Stomach (tissue), 9 donors: ENCODE measurements around the gene ZSCAN25. TPM values are rescaled to one million over a fixed set of nuclear protein-coding genes. Genes with fewer than 3 reads are reported as not detected.

Experiments used
- DNase-seq, 2 donors: peaks; one replicate each; pipeline versions ENCODE4 v3.0.0 to v3.0.0-alpha.2; 2013 to 2019
- H3K27ac ChIP-seq, 5 donors: fragments of 200-600 bp in 4 of 5; sonication (generic) in 4 of 5; one replicate each; pipeline ENCODE4 v1.5.1; 2013 to 2019; ENCODE audit warnings: mild to moderate bottlenecking in 1 of 5, moderate library complexity in 1 of 5
- H3K27me3 ChIP-seq, 3 donors: fragments of 200-600 bp; sonication (generic); one replicate each; pipeline ENCODE4 v1.5.1; 2017 to 2019; ENCODE audit warnings: mixed run types in 1 of 3
- H3K36me3 ChIP-seq, 4 donors: fragments of 200-600 bp; sonication (generic); 1 replicate in 3 of 4; 2 replicates in 1 of 4; pipeline ENCODE4 v1.5.1; 2016 to 2019
- H3K4me1 ChIP-seq, 4 donors: fragments of 200-600 bp; sonication (generic); one replicate each; pipeline ENCODE4 v1.5.1; 2016 to 2019
- H3K4me3 ChIP-seq, 4 donors: fragments of 200-600 bp; sonication (generic) in 3 of 4; one replicate each; pipeline ENCODE4 v1.5.1; 2016 to 2019; ENCODE audit warnings: mild to moderate bottlenecking in 1 of 4
- H3K9me3 ChIP-seq, 4 donors: fragments of 200-600 bp; sonication (generic); one replicate each; pipeline ENCODE4 v1.5.1; 2016 to 2019
- CTCF ChIP-seq, 7 experiments: fragments of 450-650 bp in 4 of 7; fragments of 200-600 bp in 3 of 7; sonication (generic) in 3 of 7; IDR thresholded peaks; one replicate each; pipeline ENCODE4 v1.5.1; 2016 to 2019; ENCODE audit warnings: antibody characterized with exemption in 7 of 7, control low read depth in 2 of 7, mild to moderate bottlenecking in 1 of 7
- EP300 ChIP-seq: sonication (generic); formaldehyde crosslinking; IDR thresholded peaks from one replicate; pipeline ENCODE4 v1.6.1; 2017; ENCODE audit warnings: antibody characterized with exemption
- POLR2A ChIP-seq, 4 donors: fragments of 450-650 bp; IDR thresholded peaks; one replicate each; pipeline ENCODE4 v1.6.1; 2016; ENCODE audit warnings: antibody characterized with exemption in 4 of 4, control low read depth in 2 of 4, mild to moderate bottlenecking in 1 of 4, moderate library complexity in 1 of 4
- POLR2AphosphoS5 ChIP-seq, 3 donors: sonication (generic); formaldehyde crosslinking; IDR thresholded peaks; one replicate each; pipeline ENCODE4 v1.6.1; 2016; ENCODE audit warnings: antibody characterized with exemption in 3 of 3
- WGBS, 5 donors: extraction: QIAGEN DNeasy Blood & Tissue Kit in 3 of 5; methylation state at CpG; one replicate each; pipeline versions ENCODE4 v1.1.5 to v1.1.7; 2013 to 2018; 5-methylcytosine and 5-hydroxymethylcytosine counted together
- intact Hi-C: fragments of 100-400 bp; cut with DNase I; formaldehyde crosslinking; loops from one replicate; pipeline ENCODE4 v1.15.1; 2023; ENCODE audit warnings: low total_unique reads
- polyA plus RNA-seq, 3 donors: library from polyadenylated mRNA; stranded (reverse); fragments of 200-250 nt; gene quantifications; one replicate each; pipeline ENCODE4 v1.2.3, GENCODE V29; 2013
- total RNA-seq, 5 donors: library from RNA; depleted of rRNA; stranded (reverse); fragments of >200 nt; gene quantifications; one replicate each; pipeline versions ENCODE4 v1.1.0 to v1.2.3, GENCODE V29; 2014 to 2016
- donor health status: healthy with polysubstance abuse.
- donor health status: Bipolar disorder and iron deficiency.
- donor health status: healthy.

ZSCAN25 gene
- total and polyA plus RNA-seq, 8 donors = 3.5 to 16.2 (median 11.0) TPM

DNA sequence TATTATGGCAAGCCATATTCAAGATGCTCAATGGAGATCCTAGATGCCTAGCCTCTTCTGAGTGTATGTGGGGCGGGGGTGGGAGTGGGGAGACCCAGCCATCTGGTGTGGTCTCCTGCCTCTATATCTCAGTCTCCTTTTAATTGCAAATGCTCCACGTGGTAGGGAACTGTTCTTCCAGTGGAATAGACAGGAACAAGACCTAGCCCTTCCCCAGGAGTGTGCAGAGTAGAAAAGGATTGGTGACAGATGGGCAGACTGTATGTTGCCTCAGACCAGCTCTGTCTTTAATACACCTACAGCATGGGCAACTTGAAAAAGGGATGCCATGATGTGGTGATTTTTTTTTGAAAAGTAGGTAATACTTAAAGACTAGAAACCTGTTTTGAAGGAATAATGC lies 50.4 kb downstream of the ZSCAN25 start:
- TF ChIP-seq EP300 (no peak), POLR2AphosphoS5 (IDR thresholded peaks at IDR 0.05) (no peak), CTCF (IDR thresholded peaks at IDR 0.05) (no peak), POLR2A (IDR thresholded peaks at IDR 0.05) (no peak)
- Histone ChIP-seq H3K27me3 (no peaks in the 10 kb centered on the region), H3K36me3 (peaks cover 21 to 98% (median 86%) of the 10 kb centered on the region in 4 donors), H3K27ac (no peak overlapping the region), H3K4me3 (no peak overlapping the region), H3K4me1 (no peaks in the 10 kb centered on the region), H3K9me3 (no peaks in the 10 kb centered on the region)
- intact Hi-C loops = no loop called here
- DNase-seq = no peak
- WGBS, 5 donors = 69 to 88% (median 80%) methylated on average over 2 of the region's 2 CpGs

DNA sequence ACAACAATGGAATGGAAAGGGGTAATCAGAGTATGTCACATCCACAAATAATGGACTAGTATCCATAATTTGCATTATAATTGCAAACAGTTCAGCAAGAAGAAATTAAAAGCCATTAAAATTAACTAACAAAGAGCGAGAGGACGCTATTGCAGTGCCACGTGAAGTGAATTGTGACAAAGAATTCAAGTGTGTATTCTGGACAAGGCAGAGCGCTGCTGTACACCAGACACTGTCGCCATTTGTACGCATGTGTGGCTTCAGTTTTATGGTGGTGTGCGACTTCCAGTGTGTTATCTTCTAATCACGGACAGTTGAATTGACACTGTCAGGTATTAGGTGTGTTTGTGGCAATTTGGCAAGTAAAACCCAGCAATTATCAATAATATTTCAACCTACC lies 51.8 kb downstream of the ZSCAN25 start:
- intact Hi-C loops = no loop called here
- no peak for TF ChIP-seq POLR2A (IDR thresholded peaks at IDR 0.05)
- no peak for TF ChIP-seq POLR2AphosphoS5 (IDR thresholded peaks at IDR 0.05)
- no peak for TF ChIP-seq EP300
- TF ChIP-seq CTCF (IDR thresholded peaks at IDR 0.05) = no peak
- no peak overlapping the region for H3K4me3 ChIP-seq
- no peak overlapping the region for H3K27ac ChIP-seq
- no peaks in the 10 kb centered on the region for H3K9me3 ChIP-seq
- no peaks in the 10 kb centered on the region for H3K4me1 ChIP-seq
- no peak for DNase-seq
- no peaks in the 10 kb centered on the region for H3K27me3 ChIP-seq
- WGBS, 5 donors = 85 to 100% (median 97%) methylated on average over 8 of the region's 8 CpGs
- peaks cover 10 to 98% (median 86%) of the 10 kb centered on the region in 4 donors for H3K36me3 ChIP-seq

GRCh38 chr7:99669782-99670181 lies 53.0 kb downstream of the ZSCAN25 start:
- no peak overlapping the region for H3K27ac ChIP-seq
- no peaks in the 10 kb centered on the region for H3K27me3 ChIP-seq
- DNase-seq = no peak
- H3K4me1 ChIP-seq = no peaks in the 10 kb centered on the region
- H3K9me3 ChIP-seq = no peaks in the 10 kb centered on the region
- no peak overlapping the region for H3K4me3 ChIP-seq
- TF ChIP-seq POLR2A (IDR thresholded peaks at IDR 0.05) = no peak
- no peak for TF ChIP-seq EP300
- TF ChIP-seq POLR2AphosphoS5 (IDR thresholded peaks at IDR 0.05) = no peak
- no peak for TF ChIP-seq CTCF (IDR thresholded peaks at IDR 0.05)
- intact Hi-C loops = no loop called here
- peaks cover 10 to 98% (median 81%) of the 10 kb centered on the region in 4 donors for H3K36me3 ChIP-seq
- 88 to 97% (median 94%) methylated on average over 3 of the region's 3 CpGs for WGBS, 5 donors

GRCh38 chr7:99672573-99672972 lies 55.8 kb downstream of the ZSCAN25 start:
- Histone ChIP-seq H3K9me3 (no peaks in the 10 kb centered on the region), H3K27me3 (no peaks in the 10 kb centered on the region), H3K4me1 (peaks cover 0 to 10% (median 0%) of the 10 kb centered on the region in 4 donors), H3K4me3 (no peak overlapping the region), H3K27ac (no peak overlapping the region), H3K36me3 (peaks cover under 1 to 82% (median 67%) of the 10 kb centered on the region in 4 donors)
- intact Hi-C loops = no loop called here
- no peak for DNase-seq
- no peak for TF ChIP-seq CTCF (IDR thresholded peaks at IDR 0.05)
- no peak for TF ChIP-seq POLR2AphosphoS5 (IDR thresholded peaks at IDR 0.05)
- no peak for TF ChIP-seq EP300
- no peak for TF ChIP-seq POLR2A (IDR thresholded peaks at IDR 0.05)
- WGBS, 5 donors = 75 to 88% (median 79%) methylated on average over 7 of the region's 7 CpGs
